Purkinje cell (primary cell): Measurements from ENCODE around the gene RNF138. TPM values are rescaled to one million over a fixed set of nuclear protein-coding genes. Genes with fewer than 3 reads are reported as not detected.

Experiments used
- polyA plus RNA-seq: library from polyadenylated mRNA; unstranded; fragments of >200 nt; fragmentation: Nextera tagmentation; gene quantifications from 2 replicates; pipeline ENCODE4 v1.2.1, GENCODE V29; 2014

The RNF138 gene, protein sequence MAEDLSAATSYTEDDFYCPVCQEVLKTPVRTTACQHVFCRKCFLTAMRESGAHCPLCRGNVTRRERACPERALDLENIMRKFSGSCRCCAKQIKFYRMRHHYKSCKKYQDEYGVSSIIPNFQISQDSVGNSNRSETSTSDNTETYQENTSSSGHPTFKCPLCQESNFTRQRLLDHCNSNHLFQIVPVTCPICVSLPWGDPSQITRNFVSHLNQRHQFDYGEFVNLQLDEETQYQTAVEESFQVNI
- 7.5 and 7.6 TPM in 2 replicates for polyA plus RNA-seq

DNA sequence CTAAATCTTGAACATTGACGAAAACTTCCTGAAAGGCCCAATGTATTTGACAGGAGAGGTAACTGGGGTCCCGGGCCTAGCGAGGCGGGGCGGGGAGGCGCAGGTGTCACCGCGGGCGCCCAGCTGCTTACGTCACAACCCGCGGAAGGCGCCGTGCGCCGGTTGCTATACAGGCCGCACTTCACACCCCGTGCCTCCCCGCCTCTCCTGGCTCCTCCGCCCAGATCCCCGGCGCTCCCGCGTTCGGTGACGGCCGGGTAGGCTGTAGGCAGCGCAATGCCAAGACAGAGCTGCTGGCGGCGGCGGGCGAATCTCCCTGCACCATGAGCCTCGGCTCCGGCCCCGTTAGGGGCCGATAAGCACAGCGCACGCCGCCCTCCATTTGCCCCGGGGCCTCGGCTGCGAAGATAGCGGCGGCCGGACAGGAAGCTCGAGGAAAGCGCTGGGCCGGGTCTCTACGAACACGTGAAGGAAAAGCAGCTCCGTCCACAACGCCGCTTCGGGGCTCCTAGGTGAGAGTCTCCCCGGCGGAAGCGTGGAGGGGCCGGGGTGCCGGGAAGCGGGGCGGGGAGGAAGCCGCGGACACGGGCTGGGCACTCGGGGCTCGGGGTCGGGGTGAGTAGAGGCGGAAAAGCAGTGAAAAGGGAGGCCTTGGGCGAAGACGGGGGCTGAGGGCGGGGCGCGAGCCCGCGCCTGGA, at the start of gene RNF138:
Gene RNF138 (plus strand): TSS at position 151 of the 698 bp plus-strand sequence. CDS start 903 bp downstream, outside the sequence.

Other genes starting within 250 kb of the RNF138 start
- gene TRAPPC8, start 148.7 kb upstream of the RNF138 start, polyA plus RNA-seq, result 38.0 and 62.2 TPM in 2 replicates
- gene RNF125, start 73.0 kb upstream of the RNF138 start, polyA plus RNA-seq, result 4.7 TPM in 1 of 2 replicates, not detected in the other
- gene MEP1B, start 98.2 kb downstream of the RNF138 start, polyA plus RNA-seq, result not detected in 2 replicates